Activated CD4-positive, alpha-beta memory T cell treated with anti-CD3 and anti-CD28 coated beads, Interleukin-2, amount 10 ng/mL, durations not matched to agents 7 days and 5 days (primary cell): ENCODE measurements around the gene PGBD1. TPM values are rescaled to one million over a fixed set of nuclear protein-coding genes. Genes with fewer than 3 reads are reported as not detected.
A peak's percentile ranks its signal among the peaks of the same experiment; 100 is the strongest.

ENCODE experiments used
- CTCF ChIA-PET: fragments of 350-600 bp; sonication (Branson Sonifier 250); formaldehyde crosslinking; loops from one replicate; lab custom pipeline; 2021; ENCODE audit warnings: antibody characterized with exemption, inconsistent platforms; lab: Charles Lee
- POLR2A ChIA-PET: fragments of 350-600 bp; sonication (Branson Sonifier 250); formaldehyde crosslinking; loops from one replicate; lab custom pipeline; 2021; ENCODE audit warnings: antibody characterized with exemption; lab: Charles Lee
- DNase-seq: peaks from one replicate; pipeline ENCODE4 v3.0.0-alpha.2; 2020
- H3K27ac Mint-ChIP-seq: one replicate; pipeline ENCODE4 v1.8.0; 2021; ENCODE audit warnings: mild to moderate bottlenecking, mixed read lengths
- H3K27me3 Mint-ChIP-seq: one replicate; pipeline ENCODE4 v1.8.0; 2021; ENCODE audit warnings: mixed read lengths
- H3K36me3 Mint-ChIP-seq: one replicate; pipeline ENCODE4 v1.8.0; 2021; ENCODE audit warnings: low read depth, mixed read lengths
- H3K4me1 Mint-ChIP-seq: one replicate; pipeline ENCODE4 v1.8.0; 2021; ENCODE audit warnings: mixed read lengths
- H3K4me3 Mint-ChIP-seq: one replicate; pipeline ENCODE4 v1.8.0; 2021; ENCODE audit warnings: mild to moderate bottlenecking, mixed read lengths
- H3K9me3 Mint-ChIP-seq: one replicate; pipeline ENCODE4 v1.8.0; 2021; ENCODE audit warnings: mixed read lengths
- total RNA-seq, 2 experiments: library from RNA; stranded (reverse); gene quantifications; one replicate each; pipeline ENCODE4 v1.2.3, GENCODE V29; 2021

PGBD1 gene
- total RNA-seq, 2 experiments from 2014 or later, result 1.8 to 2.0 TPM

- POLR2A ChIA-PET, result no interaction called here
- no peak overlapping the region for H3K4me3 Mint-ChIP-seq
- H3K36me3 Mint-ChIP-seq, result peaks cover 14% of the 10 kb centered on the region
- peaks cover 32% of the 10 kb centered on the region for H3K9me3 Mint-ChIP-seq
- DNase-seq, result no peak
- CTCF ChIA-PET, result no interaction called here
- no peak overlapping the region for H3K27ac Mint-ChIP-seq
- no peaks in the 10 kb centered on the region for H3K4me1 Mint-ChIP-seq
- peaks cover 1% of the 10 kb centered on the region for H3K27me3 Mint-ChIP-seq
Measured at GRCh38 chr6:28330041-28330440, 48.7 kb downstream of the PGBD1 start.

GRCh38 chr6:28333047-28333446 lies 51.7 kb downstream of the PGBD1 start:
- peaks cover 1% of the 10 kb centered on the region for H3K27me3 Mint-ChIP-seq
- no peak overlapping the region for H3K27ac Mint-ChIP-seq
- H3K4me1 Mint-ChIP-seq, result no peaks in the 10 kb centered on the region
- ChIA-PET CTCF (no interaction called here), POLR2A (no interaction called here)
- no peak overlapping the region for H3K4me3 Mint-ChIP-seq
- peaks cover 9% of the 10 kb centered on the region for H3K9me3 Mint-ChIP-seq
- DNase-seq, result no peak
- no peaks in the 10 kb centered on the region for H3K36me3 Mint-ChIP-seq

GRCh38 chr6:28333599-28334018 lies 52.2 kb downstream of the PGBD1 start:
- Mint-ChIP-seq H3K9me3 (peaks cover 9% of the 10 kb centered on the region), H3K27ac (no peak overlapping the region), H3K4me3 (no peak overlapping the region), H3K4me1 (no peaks in the 10 kb centered on the region), H3K36me3 (no peaks in the 10 kb centered on the region), H3K27me3 (peaks cover 1% of the 10 kb centered on the region)
- POLR2A ChIA-PET, result interaction anchor here (0.9 kb wide), 1 partner anchor 16 kb away, joined by 4 read pairs; the partner anchor contains the start of gene ZKSCAN3
- CTCF ChIA-PET, result no interaction called here
- no peak for DNase-seq

GRCh38 chr6:28334286-28335039 lies 53.1 kb downstream of the PGBD1 start:
- Mint-ChIP-seq H3K4me1 (no peaks in the 10 kb centered on the region), H3K36me3 (no peaks in the 10 kb centered on the region), H3K4me3 (no peak overlapping the region), H3K27me3 (peaks cover 1% of the 10 kb centered on the region), H3K27ac (no peak overlapping the region), H3K9me3 (peaks cover 3% of the 10 kb centered on the region)
- no peak for DNase-seq
- CTCF ChIA-PET, result interaction anchor here (1.1 to 4.6 kb wide), 2 partner anchors 16 to 21 kb away, joined by 3 to 20 read pairs; no protein-coding TSS in a partner anchor
- POLR2A ChIA-PET, result interaction anchor here (0.9 to 2.5 kb wide), 4 partner anchors 14 to 67 kb away, joined by 4 to 11 read pairs (median 8); partner anchors contain the start of genes ZKSCAN3 and ZSCAN26

GRCh38 chr6:28335040-28335563 lies 53.7 kb downstream of the PGBD1 start:
- no peak for DNase-seq
- H3K4me3 Mint-ChIP-seq, result no peak overlapping the region
- no peak overlapping the region for H3K27ac Mint-ChIP-seq
- peaks cover 1% of the 10 kb centered on the region for H3K27me3 Mint-ChIP-seq
- no peaks in the 10 kb centered on the region for H3K4me1 Mint-ChIP-seq
- peaks cover 9% of the 10 kb centered on the region for H3K9me3 Mint-ChIP-seq
- CTCF ChIA-PET, result interaction anchor here (0.9 to 4.6 kb wide), 3 partner anchors 16 to 230 kb away, joined by 3 to 20 read pairs (median 3); no protein-coding TSS in a partner anchor
- peaks cover 5% of the 10 kb centered on the region for H3K36me3 Mint-ChIP-seq
- POLR2A ChIA-PET, result interaction anchor here (0.9 to 2.5 kb wide), 10 partner anchors 13 to 1202 kb away, joined by 3 to 11 read pairs (median 6); partner anchors contain the start of genes ZKSCAN3, ZKSCAN8 and ZSCAN26

- ChIA-PET CTCF (interaction anchor here (0.9 to 4.6 kb wide), 3 partner anchors 15 to 231 kb away, joined by 3 to 20 read pairs (median 3); no protein-coding TSS in a partner anchor), POLR2A (interaction anchor here (0.6 to 2.5 kb wide), 12 partner anchors 12 to 1203 kb away, joined by 3 to 11 read pairs (median 6); partner anchors contain the start of genes ZKSCAN3, ZKSCAN8 and ZSCAN26)
- no peak within 1 kb of the TSS for H3K27ac Mint-ChIP-seq
- peaks cover 5% of the 10 kb centered on the region for H3K36me3 Mint-ChIP-seq
- no peaks in the 10 kb centered on the region for H3K4me1 Mint-ChIP-seq
- no peak within 1 kb of the TSS for H3K4me3 Mint-ChIP-seq
- peak; percentile 76 for DNase-seq
- H3K9me3 Mint-ChIP-seq, result peaks cover 13% of the 10 kb centered on the region
- peaks cover 1% of the 10 kb centered on the region for H3K27me3 Mint-ChIP-seq
Measured at GRCh38 chr6:28335564-28336283, 54.4 kb downstream of the PGBD1 start, which contains the start of gene ZSCAN31. Gene ZSCAN31 (minus strand): TSS chr6:28336148. CDS start chr6:28329683, 6,465 bp downstream.

- H3K36me3 Mint-ChIP-seq, result peaks cover 5% of the 10 kb centered on the region
- peaks cover 14% of the 10 kb centered on the region for H3K9me3 Mint-ChIP-seq
- no peaks in the 10 kb centered on the region for H3K4me1 Mint-ChIP-seq
- ChIA-PET CTCF (interaction anchor here (4.6 kb wide), 1 partner anchor 19 kb away, joined by 20 read pairs; no protein-coding TSS in a partner anchor), POLR2A (interaction anchor here (0.6 to 2.5 kb wide), 11 partner anchors 12 to 1204 kb away, joined by 3 to 11 read pairs (median 5); partner anchors contain the start of genes ZKSCAN3, ZKSCAN8 and ZSCAN26)
- peaks cover 2% of the 10 kb centered on the region for H3K27me3 Mint-ChIP-seq
- no peak overlapping the region for H3K27ac Mint-ChIP-seq
- H3K4me3 Mint-ChIP-seq, result no peak overlapping the region
- DNase-seq, result no peak
Measured at GRCh38 chr6:28336284-28337120, 55.1 kb downstream of the PGBD1 start.

GRCh38 chr6:28337121-28337520 lies 55.7 kb downstream of the PGBD1 start:
- ChIA-PET POLR2A (interaction anchor here (1.2 to 2.5 kb wide), 5 partner anchors 13 to 232 kb away, joined by 3 to 12 read pairs (median 8); partner anchors contain the start of genes ZKSCAN3 and ZSCAN26), CTCF (interaction anchor here (4.6 kb wide), 1 partner anchor 19 kb away, joined by 20 read pairs; no protein-coding TSS in a partner anchor)
- Mint-ChIP-seq H3K27ac (no peak overlapping the region), H3K9me3 (peaks cover 14% of the 10 kb centered on the region), H3K4me3 (no peak overlapping the region), H3K36me3 (peaks cover 7% of the 10 kb centered on the region), H3K4me1 (no peaks in the 10 kb centered on the region), H3K27me3 (peaks cover 4% of the 10 kb centered on the region)
- no peak for DNase-seq

GRCh38 chr6:28340310-28341095 lies 59.1 kb downstream of the PGBD1 start:
- no peaks in the 10 kb centered on the region for H3K4me1 Mint-ChIP-seq
- DNase-seq, result no peak
- CTCF ChIA-PET, result no interaction called here
- peaks cover 9% of the 10 kb centered on the region for H3K36me3 Mint-ChIP-seq
- POLR2A ChIA-PET, result interaction anchor here (1.7 kb wide), 1 partner anchor 9 kb away, joined by 4 read pairs; the partner anchor contains the start of gene ZKSCAN3
- H3K27me3 Mint-ChIP-seq, result peaks cover 16% of the 10 kb centered on the region
- no peak overlapping the region for H3K4me3 Mint-ChIP-seq
- H3K9me3 Mint-ChIP-seq, result peaks cover 14% of the 10 kb centered on the region
- H3K27ac Mint-ChIP-seq, result no peak overlapping the region

- peaks cover 14% of the 10 kb centered on the region for H3K9me3 Mint-ChIP-seq
- H3K4me3 Mint-ChIP-seq, result no peak overlapping the region
- no peak overlapping the region for H3K27ac Mint-ChIP-seq
- ChIA-PET POLR2A (no interaction called here), CTCF (no interaction called here)
- peaks cover 33% of the 10 kb centered on the region for H3K27me3 Mint-ChIP-seq
- no peak for DNase-seq
- H3K4me1 Mint-ChIP-seq, result no peaks in the 10 kb centered on the region
- peaks cover 9% of the 10 kb centered on the region for H3K36me3 Mint-ChIP-seq
Measured at GRCh38 chr6:28343898-28344677, 62.7 kb downstream of the PGBD1 start.
